HepG2 (cell line): ENCODE results near the gene SLC25A11. TPM values are rescaled to one million over a fixed set of nuclear protein-coding genes. Genes with fewer than 3 reads are reported as not detected.

Experiments used
- ASH2L ChIP-seq: fragments of 300-600, 200-600 bp; sonication (generic); IDR thresholded peaks from 2 replicates; pipeline ENCODE4 v1.7.0; 2017; ENCODE audit warnings: low read depth, mild to moderate bottlenecking, moderate library complexity, mixed read lengths, low read length; ENCODE audit not compliant: insufficient read length
- BHLHE40 ChIP-seq: IDR thresholded peaks from 2 replicates; pipeline ENCODE4 v1.6.1; 2011; ENCODE audit warnings: low read length, improper control_type of control experiment
- GABPA ChIP-seq, 2 experiments: IDR thresholded peaks; 2 replicates each; pipeline ENCODE4 v1.6.1; 2011 to 2016; ENCODE audit warnings: low read depth in 2 of 2, low read length in 1 of 2, missing biosample characterization in 1 of 2, missing genetic modification characterization in 1 of 2
- GATAD2A ChIP-seq: IDR thresholded peaks from 2 replicates; pipeline ENCODE4 v1.6.1; 2016
- TCF12 ChIP-seq, 2 experiments: fragments of 450-650 bp in 1 of 2; sonication (generic) in 1 of 2; formaldehyde crosslinking in 1 of 2; IDR thresholded peaks; 2 replicates each; pipeline versions ENCODE4 v1.6.1 to v1.8.0; 2017 to 2022; ENCODE audit warnings: antibody characterized with exemption in 1 of 2, mild to moderate bottlenecking in 1 of 2, missing genetic modification reagents in 1 of 2, moderate library complexity in 1 of 2
- ZNF224 ChIP-seq: sonication (generic); formaldehyde crosslinking; IDR thresholded peaks from 2 replicates; pipeline ENCODE4 v1.5.0; 2020; ENCODE audit warnings: mild to moderate bottlenecking, missing genetic modification reagents
- ZNF382 ChIP-seq: sonication (generic); formaldehyde crosslinking; IDR thresholded peaks from 2 replicates; pipeline ENCODE4 v1.5.0; 2020; ENCODE audit warnings: missing genetic modification reagents, mild to moderate bottlenecking, borderline replicate concordance
- ZNF570 ChIP-seq: sonication (generic); formaldehyde crosslinking; IDR thresholded peaks from 2 replicates; pipeline ENCODE4 v1.4.0; 2020; ENCODE audit warnings: mild to moderate bottlenecking, missing genetic modification reagents, borderline replicate concordance
- polyA plus RNA-seq, 8 experiments: library from polyadenylated mRNA; depleted of rRNA in 3 of 8; stranded (reverse) in 7 of 8; unstranded in 1 of 8; fragments of >200 nt; fragmentation: Illumina TruSeq in 4 of 8; extraction: Trizol in 4 of 8; gene quantifications; 2 replicates each; pipeline versions ENCODE4 v1.2.1 to v1.2.3, GENCODE V29; 2011 to 2016; ENCODE audit warnings: low read depth in 4 of 8, missing spikeins in 1 of 8, mixed read lengths in 1 of 8; ENCODE audit not compliant: insufficient read depth in 1 of 8
- total RNA-seq, 5 experiments: library from RNA; depleted of rRNA; stranded (reverse); fragments of >200 nt; fragmentation: Illumina TruSeq; extraction: Trizol; gene quantifications; 2 replicates each; pipeline ENCODE4 v1.2.3, GENCODE V29; 2016; ENCODE audit warnings: low read depth in 1 of 5
- TF ChIP-seq, protein P1 (sequence below): sonication (generic); formaldehyde crosslinking; IDR thresholded peaks from 2 replicates; pipeline ENCODE4 v1.4.0; 2020; ENCODE audit warnings: missing genetic modification reagents
- TF ChIP-seq, protein P2 (sequence below): IDR thresholded peaks from 2 replicates; pipeline ENCODE4 v1.6.1; 2012; ENCODE audit warnings: inconsistent platforms
- TF ChIP-seq, protein P3 (sequence below): sonication (generic); formaldehyde crosslinking; conservative IDR thresholded peaks from 2 replicates; pipeline ENCODE4 v1.8.1; 2023; ENCODE audit warnings: missing genetic modification reagents
- TF ChIP-seq, protein P4 (sequence below): sonication (generic); formaldehyde crosslinking; IDR thresholded peaks from one replicate; pipeline ENCODE4 v1.5.1; 2020; ENCODE audit warnings: mild to moderate bottlenecking, missing genetic modification reagents; ENCODE audit errors: not compliant biosample characterization

SLC25A11 gene
- total and polyA plus RNA-seq, 2 of the 13 experiments (the other 11 are each of a cell fraction or from before 2014, with no cell fraction given): 35.4 to 47.2 TPM

DNA sequence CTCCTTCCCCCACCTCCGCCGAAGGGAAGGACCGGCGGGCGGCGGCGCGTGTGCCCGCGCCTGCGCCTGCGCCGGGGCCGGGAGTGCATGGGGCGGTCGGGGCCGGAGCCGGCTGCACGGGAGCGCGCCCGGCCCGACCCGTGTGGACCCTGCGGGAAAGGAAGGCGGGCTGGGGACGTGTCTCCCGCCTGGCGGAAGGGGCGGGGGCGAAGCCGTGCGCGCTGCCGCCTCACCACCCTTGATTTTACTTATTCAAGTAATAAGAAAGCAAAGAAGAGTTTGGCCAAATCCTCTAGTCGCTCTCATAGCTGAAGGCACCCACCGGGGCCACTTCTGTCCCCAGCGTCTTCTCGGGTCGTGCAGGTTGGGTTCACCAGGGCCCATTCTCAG is 9.1 kb upstream of the SLC25A11 start (continued):
- peak; percentile 41 for TF ChIP-seq GABPA (IDR thresholded peaks at IDR 0.05; ENCODE audit: low read depth, low read length)
- TF ChIP-seq GABPA (CRISPR knock-in tag; IDR thresholded peaks at IDR 0.05; ENCODE audit: low read depth): peak; percentile 52; the same call in 1 of the 2 replicates
- TF ChIP-seq, protein P1, sequence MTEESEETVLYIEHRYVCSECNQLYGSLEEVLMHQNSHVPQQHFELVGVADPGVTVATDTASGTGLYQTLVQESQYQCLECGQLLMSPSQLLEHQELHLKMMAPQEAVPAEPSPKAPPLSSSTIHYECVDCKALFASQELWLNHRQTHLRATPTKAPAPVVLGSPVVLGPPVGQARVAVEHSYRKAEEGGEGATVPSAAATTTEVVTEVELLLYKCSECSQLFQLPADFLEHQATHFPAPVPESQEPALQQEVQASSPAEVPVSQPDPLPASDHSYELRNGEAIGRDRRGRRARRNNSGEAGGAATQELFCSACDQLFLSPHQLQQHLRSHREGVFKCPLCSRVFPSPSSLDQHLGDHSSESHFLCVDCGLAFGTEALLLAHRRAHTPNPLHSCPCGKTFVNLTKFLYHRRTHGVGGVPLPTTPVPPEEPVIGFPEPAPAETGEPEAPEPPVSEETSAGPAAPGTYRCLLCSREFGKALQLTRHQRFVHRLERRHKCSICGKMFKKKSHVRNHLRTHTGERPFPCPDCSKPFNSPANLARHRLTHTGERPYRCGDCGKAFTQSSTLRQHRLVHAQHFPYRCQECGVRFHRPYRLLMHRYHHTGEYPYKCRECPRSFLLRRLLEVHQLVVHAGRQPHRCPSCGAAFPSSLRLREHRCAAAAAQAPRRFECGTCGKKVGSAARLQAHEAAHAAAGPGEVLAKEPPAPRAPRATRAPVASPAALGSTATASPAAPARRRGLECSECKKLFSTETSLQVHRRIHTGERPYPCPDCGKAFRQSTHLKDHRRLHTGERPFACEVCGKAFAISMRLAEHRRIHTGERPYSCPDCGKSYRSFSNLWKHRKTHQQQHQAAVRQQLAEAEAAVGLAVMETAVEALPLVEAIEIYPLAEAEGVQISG: no peak
- TF ChIP-seq, protein P2, sequence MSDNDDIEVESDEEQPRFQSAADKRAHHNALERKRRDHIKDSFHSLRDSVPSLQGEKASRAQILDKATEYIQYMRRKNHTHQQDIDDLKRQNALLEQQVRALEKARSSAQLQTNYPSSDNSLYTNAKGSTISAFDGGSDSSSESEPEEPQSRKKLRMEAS: peak; percentile 57; the same call in 1 of the 2 replicates
- TF ChIP-seq, protein P3, sequence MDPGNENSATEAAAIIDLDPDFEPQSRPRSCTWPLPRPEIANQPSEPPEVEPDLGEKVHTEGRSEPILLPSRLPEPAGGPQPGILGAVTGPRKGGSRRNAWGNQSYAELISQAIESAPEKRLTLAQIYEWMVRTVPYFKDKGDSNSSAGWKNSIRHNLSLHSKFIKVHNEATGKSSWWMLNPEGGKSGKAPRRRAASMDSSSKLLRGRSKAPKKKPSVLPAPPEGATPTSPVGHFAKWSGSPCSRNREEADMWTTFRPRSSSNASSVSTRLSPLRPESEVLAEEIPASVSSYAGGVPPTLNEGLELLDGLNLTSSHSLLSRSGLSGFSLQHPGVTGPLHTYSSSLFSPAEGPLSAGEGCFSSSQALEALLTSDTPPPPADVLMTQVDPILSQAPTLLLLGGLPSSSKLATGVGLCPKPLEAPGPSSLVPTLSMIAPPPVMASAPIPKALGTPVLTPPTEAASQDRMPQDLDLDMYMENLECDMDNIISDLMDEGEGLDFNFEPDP (CRISPR knock-in tag): no peak
- TF ChIP-seq BHLHE40: 0 out of 2 replicates have a peak, but pooled peaks have one; percentile 16
- TF ChIP-seq, protein P4, sequence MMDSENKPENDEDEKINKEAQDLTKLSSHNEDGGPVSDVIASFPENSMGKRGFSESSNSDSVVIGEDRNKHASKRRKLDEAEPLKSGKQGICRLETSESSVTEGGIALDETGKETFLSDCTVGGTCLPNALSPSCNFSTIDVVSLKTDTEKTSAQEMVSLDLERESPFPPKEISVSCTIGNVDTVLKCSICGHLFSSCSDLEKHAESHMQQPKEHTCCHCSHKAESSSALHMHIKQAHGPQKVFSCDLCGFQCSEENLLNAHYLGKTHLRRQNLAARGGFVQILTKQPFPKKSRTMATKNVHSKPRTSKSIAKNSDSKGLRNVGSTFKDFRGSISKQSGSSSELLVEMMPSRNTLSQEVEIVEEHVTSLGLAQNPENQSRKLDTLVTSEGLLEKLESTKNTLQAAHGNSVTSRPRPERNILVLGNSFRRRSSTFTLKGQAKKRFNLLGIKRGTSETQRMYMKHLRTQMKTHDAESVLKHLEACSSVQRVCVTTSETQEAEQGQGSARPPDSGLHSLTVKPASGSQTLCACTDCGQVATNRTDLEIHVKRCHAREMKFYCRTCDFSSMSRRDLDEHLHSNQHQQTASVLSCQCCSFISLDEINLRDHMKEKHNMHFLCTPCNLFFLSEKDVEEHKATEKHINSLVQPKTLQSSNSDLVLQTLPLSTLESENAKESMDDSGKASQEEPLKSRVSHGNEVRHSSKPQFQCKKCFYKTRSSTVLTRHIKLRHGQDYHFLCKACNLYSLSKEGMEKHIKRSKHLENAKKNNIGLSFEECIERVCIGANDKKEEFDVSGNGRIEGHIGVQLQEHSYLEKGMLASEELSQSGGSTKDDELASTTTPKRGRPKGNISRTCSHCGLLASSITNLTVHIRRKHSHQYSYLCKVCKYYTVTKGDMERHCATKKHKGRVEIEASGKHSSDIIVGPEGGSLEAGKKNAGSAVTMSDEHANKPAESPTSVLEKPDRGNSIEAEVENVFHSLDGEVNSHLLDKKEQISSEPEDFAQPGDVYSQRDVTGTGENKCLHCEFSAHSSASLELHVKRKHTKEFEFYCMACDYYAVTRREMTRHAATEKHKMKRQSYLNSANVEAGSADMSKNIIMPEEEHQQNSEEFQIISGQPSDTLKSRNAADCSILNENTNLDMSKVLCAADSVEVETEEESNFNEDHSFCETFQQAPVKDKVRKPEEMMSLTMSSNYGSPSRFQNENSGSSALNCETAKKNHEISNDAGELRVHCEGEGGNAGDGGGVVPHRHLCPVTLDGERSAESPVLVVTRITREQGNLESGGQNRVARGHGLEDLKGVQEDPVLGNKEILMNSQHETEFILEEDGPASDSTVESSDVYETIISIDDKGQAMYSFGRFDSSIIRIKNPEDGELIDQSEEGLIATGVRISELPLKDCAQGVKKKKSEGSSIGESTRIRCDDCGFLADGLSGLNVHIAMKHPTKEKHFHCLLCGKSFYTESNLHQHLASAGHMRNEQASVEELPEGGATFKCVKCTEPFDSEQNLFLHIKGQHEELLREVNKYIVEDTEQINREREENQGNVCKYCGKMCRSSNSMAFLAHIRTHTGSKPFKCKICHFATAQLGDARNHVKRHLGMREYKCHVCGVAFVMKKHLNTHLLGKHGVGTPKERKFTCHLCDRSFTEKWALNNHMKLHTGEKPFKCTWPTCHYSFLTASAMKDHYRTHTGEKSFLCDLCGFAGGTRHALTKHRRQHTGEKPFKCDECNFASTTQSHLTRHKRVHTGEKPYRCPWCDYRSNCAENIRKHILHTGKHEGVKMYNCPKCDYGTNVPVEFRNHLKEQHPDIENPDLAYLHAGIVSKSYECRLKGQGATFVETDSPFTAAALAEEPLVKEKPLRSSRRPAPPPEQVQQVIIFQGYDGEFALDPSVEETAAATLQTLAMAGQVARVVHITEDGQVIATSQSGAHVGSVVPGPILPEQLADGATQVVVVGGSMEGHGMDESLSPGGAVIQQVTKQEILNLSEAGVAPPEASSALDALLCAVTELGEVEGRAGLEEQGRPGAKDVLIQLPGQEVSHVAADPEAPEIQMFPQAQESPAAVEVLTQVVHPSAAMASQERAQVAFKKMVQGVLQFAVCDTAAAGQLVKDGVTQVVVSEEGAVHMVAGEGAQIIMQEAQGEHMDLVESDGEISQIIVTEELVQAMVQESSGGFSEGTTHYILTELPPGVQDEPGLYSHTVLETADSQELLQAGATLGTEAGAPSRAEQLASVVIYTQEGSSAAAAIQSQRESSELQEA (CRISPR knock-in tag): no peak
- no peak for TF ChIP-seq ASH2L
- no peak for TF ChIP-seq ZNF382 (CRISPR knock-in tag)
- no peak for TF ChIP-seq ZNF570 (CRISPR knock-in tag)
- TF ChIP-seq ZNF224: no peak
- TF ChIP-seq GATAD2A (CRISPR knock-in tag): no peak
- no peak for TF ChIP-seq TCF12 (IDR thresholded peaks at IDR 0.05)
- TF ChIP-seq TCF12 (CRISPR knock-in tag; IDR thresholded peaks at IDR 0.05): no peak
